Smooth muscle cell (in vitro differentiated cells): ENCODE results near the gene PDZD4. TPM values are rescaled to one million over a fixed set of nuclear protein-coding genes. Genes with fewer than 3 reads are reported as not detected.

Experiments
- DNase-seq: peaks from one replicate; lab custom pipeline; 2025; ENCODE audit not compliant: unreplicated experiment; lab: John Stamatoyannopoulos, UW
- H2AFZ ChIP-seq: fragments of 200-600 bp; sonication (generic); 2 replicates; pipeline ENCODE4 v1.6.0; 2016; ENCODE audit warnings: antibody characterized with exemption, low read depth, mild to moderate bottlenecking
- H3F3A ChIP-seq: fragments of 200-600 bp; sonication (generic); 2 replicates; pipeline ENCODE4 v1.6.0; 2017; ENCODE audit warnings: antibody characterized with exemption, low read depth
- H3K27ac ChIP-seq: fragments of 200-600 bp; sonication (generic); 2 replicates; pipeline ENCODE4 v1.5.1; 2016; ENCODE audit warnings: low read depth, mild to moderate bottlenecking
- H3K27me3 ChIP-seq: fragments of 200-600 bp; sonication (generic); 2 replicates; pipeline ENCODE4 v1.6.1; 2016; ENCODE audit warnings: low read depth, mild to moderate bottlenecking
- H3K36me3 ChIP-seq: fragments of 200-600 bp; sonication (generic); 2 replicates; pipeline ENCODE4 v1.5.1; 2016; ENCODE audit warnings: low read depth
- H3K4me1 ChIP-seq: fragments of 200-600 bp; sonication (generic); 2 replicates; pipeline ENCODE4 v1.5.1; 2016; ENCODE audit warnings: low read depth
- H3K4me2 ChIP-seq: fragments of 200-600 bp; sonication (generic); 2 replicates; pipeline ENCODE4 v1.6.0; 2016; ENCODE audit warnings: mild to moderate bottlenecking
- H3K4me3 ChIP-seq: fragments of 200-600 bp; sonication (generic); 2 replicates; pipeline ENCODE4 v1.5.1; 2016; ENCODE audit warnings: mild to moderate bottlenecking
- H3K79me2 ChIP-seq: fragments of 200-600 bp; sonication (generic); 2 replicates; pipeline ENCODE4 v1.6.0; 2016; ENCODE audit warnings: low read depth, mild to moderate bottlenecking
- H3K9ac ChIP-seq: fragments of 200-600 bp; sonication (generic); 2 replicates; pipeline ENCODE4 v1.6.0; 2016; ENCODE audit warnings: low read depth
- H3K9me3 ChIP-seq: fragments of 200-600 bp; sonication (generic); replicated peaks from 2 replicates; pipeline ENCODE4 v1.5.1; 2016; ENCODE audit warnings: low read depth
- H4K20me1 ChIP-seq: fragments of 200-600 bp; sonication (generic); 2 replicates; pipeline ENCODE4 v1.6.0; 2016; ENCODE audit warnings: low read depth
- CTCF ChIP-seq: fragments of 200-600 bp; sonication (generic); IDR thresholded peaks from 2 replicates; pipeline ENCODE4 v1.5.1; 2017; ENCODE audit warnings: borderline replicate concordance, mild to moderate bottlenecking, antibody characterized with exemption; ENCODE audit not compliant: insufficient read depth, poor library complexity, severe bottlenecking
- WGBS: methylation state at CpG from one replicate; pipeline ENCODE4 v1.1.7; 2016; ENCODE audit warnings: low lambda C conversion rate; 5-methylcytosine and 5-hydroxymethylcytosine counted together
- polyA plus RNA-seq: library from polyadenylated mRNA; unstranded; fragments of >200 nt; fragmentation: Nextera tagmentation; extraction: Ambion mirVana; gene quantifications from 2 replicates; pipeline ENCODE4 v1.2.1, GENCODE V29; 2016
- total RNA-seq: library from RNA; depleted of rRNA; stranded (reverse); fragments of >200 nt; gene quantifications from 2 replicates; pipeline ENCODE4 v1.2.3, GENCODE V29; 2014

The PDZD4 gene
- total and polyA plus RNA-seq, 2 experiments from 2014 or later, result 2.3 to 3.1 TPM

GRCh38 chrX:153828308-153828707, 2.0 kb downstream of the PDZD4 start:
- Histone ChIP-seq H3K4me1 (peaks cover 6% of the 10 kb centered on the region), H4K20me1 (no peaks in the 10 kb centered on the region), H3K79me2 (no peaks in the 10 kb centered on the region), H3K36me3 (no peaks in the 10 kb centered on the region), H3F3A (no peaks in the 10 kb centered on the region), H3K27ac (no peak overlapping the region), H3K9ac (no peak overlapping the region), H2AFZ (peak overlapping the region; percentile 30), H3K9me3 (no peaks in the 10 kb centered on the region), H3K4me2 (peak overlapping the region; percentile 84), H3K27me3 (peaks cover 5% of the 10 kb centered on the region), H3K4me3 (peak overlapping the region; percentile 41)
- TF ChIP-seq CTCF, result no peak
- no peak for DNase-seq
- 40% methylated on average over 17 of the region's 17 CpGs for WGBS

GRCh38 chrX:153827903-153828302, 2.4 kb downstream of the PDZD4 start:
- H2AFZ ChIP-seq, result no peak overlapping the region
- no peaks in the 10 kb centered on the region for H4K20me1 ChIP-seq
- H3K9me3 ChIP-seq, result no peaks in the 10 kb centered on the region
- H3K4me1 ChIP-seq, result peaks cover 6% of the 10 kb centered on the region
- H3K36me3 ChIP-seq, result no peaks in the 10 kb centered on the region
- peaks cover 5% of the 10 kb centered on the region for H3K27me3 ChIP-seq
- no peak for TF ChIP-seq CTCF
- H3F3A ChIP-seq, result no peaks in the 10 kb centered on the region
- no peak overlapping the region for H3K27ac ChIP-seq
- no peaks in the 10 kb centered on the region for H3K79me2 ChIP-seq
- H3K4me2 ChIP-seq, result no peak overlapping the region
- 77% methylated on average over 9 of the region's 9 CpGs for WGBS
- no peak overlapping the region for H3K9ac ChIP-seq
- no peak overlapping the region for H3K4me3 ChIP-seq
- no peak for DNase-seq

- no peak overlapping the region for H3K27ac ChIP-seq
- H3K9me3 ChIP-seq, result no peaks in the 10 kb centered on the region
- H3K36me3 ChIP-seq, result no peaks in the 10 kb centered on the region
- H3K79me2 ChIP-seq, result no peaks in the 10 kb centered on the region
- H3K4me1 ChIP-seq, result peaks cover 6% of the 10 kb centered on the region
- H3K4me3 ChIP-seq, result no peak overlapping the region
- peaks cover 5% of the 10 kb centered on the region for H3K27me3 ChIP-seq
- TF ChIP-seq CTCF, result no peak
- no peak overlapping the region for H2AFZ ChIP-seq
- no peaks in the 10 kb centered on the region for H4K20me1 ChIP-seq
- DNase-seq, result no peak
- no peaks in the 10 kb centered on the region for H3F3A ChIP-seq
- 57% methylated on average over 3 of the region's 3 CpGs for WGBS
- H3K4me2 ChIP-seq, result no peak overlapping the region
- H3K9ac ChIP-seq, result no peak overlapping the region
These were observed 3.3 kb downstream of the PDZD4 start for GRCh38 chrX:153827016-153827415.

GRCh38 chrX:153825042-153825441, 5.3 kb downstream of the PDZD4 start:
- Histone ChIP-seq H3K27me3 (no peaks in the 10 kb centered on the region), H3F3A (no peaks in the 10 kb centered on the region), H3K36me3 (no peaks in the 10 kb centered on the region), H3K9ac (no peak overlapping the region), H3K9me3 (no peaks in the 10 kb centered on the region), H3K4me2 (no peak overlapping the region), H3K4me1 (peaks cover 6% of the 10 kb centered on the region), H4K20me1 (no peaks in the 10 kb centered on the region), H3K79me2 (no peaks in the 10 kb centered on the region), H2AFZ (no peak overlapping the region), H3K4me3 (no peak overlapping the region), H3K27ac (no peak overlapping the region)
- no peak for TF ChIP-seq CTCF
- DNase-seq, result no peak
- WGBS, result 78% methylated on average over 8 of the region's 8 CpGs
